Amniotic epithelial cell (primary cell): ENCODE results near the gene MAN2B2.

Source experiments
- DNase-seq: peaks from one replicate; pipeline ENCODE4 v3.0.0-alpha.2; 2010; ENCODE audit warnings: low read depth

The MAN2B2 gene

DNA sequence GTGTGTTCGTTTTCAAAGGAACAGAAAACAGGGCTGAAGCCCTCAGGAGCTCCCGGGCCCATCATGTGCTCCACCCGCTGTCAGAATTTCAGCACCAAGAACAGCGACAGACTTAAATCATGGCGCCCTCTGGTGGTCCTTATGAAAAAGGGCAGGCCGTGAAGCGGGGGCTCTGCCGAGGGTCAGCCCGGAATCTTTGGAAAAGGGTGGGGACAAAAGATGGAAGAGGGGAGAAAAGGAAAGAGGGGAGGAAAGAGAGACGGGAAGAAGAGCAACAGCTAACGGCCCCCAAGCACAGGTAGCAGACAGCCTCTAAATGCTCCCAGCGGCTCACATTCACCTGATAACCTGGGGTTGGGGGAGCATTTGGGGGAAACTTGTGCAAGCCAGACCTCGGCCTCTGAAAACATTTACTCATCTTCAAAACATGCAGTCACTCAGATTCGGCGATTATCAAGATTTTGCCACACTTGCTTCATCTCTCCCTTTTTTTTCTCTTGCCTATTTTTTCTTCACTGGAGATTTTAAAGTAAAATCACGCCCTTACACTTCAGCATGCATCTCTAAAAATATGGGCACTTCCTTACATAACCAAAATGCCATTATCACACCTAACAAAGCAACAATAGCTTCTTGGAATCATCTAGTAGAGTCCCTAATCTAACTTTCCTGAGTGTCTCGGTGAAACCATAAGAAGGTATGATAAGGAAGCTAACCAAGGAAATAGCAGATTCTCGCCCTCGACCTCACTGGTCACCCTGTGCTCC, 28.1 kb upstream of the MAN2B2 start:
- DNase-seq = peak; percentile 53

DNA sequence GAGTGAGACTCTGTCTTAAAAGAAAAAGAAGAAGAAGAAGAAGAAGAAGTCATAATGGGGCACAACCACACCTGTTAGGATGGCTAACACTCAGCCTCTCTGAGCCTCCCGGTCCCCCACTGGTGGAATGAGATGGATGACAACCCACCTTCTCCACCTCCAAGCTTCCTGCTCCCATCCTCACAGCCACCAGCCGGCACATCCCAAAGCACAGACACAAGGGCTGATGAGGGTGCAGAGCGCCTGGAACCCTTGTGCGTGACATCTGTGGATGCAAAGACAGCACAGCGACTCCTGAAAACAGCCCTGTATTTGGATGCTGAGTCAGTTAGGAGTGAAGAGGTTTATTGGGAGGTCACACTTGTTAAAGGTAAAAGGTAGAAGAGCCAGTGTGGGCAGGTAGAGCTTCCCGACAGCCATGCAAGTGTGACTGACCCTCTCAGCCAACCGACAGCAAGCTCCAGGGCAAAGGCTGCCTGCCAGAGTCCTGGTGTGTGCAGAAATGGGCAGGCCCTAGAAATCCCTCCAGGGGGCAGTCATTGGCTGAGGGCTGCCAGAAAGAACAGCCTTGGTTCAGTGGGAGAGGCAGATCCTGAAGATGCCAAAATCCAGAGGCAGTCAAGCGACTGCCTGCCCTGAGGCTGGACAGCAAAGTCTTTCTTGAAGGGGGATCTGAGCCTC, 26.6 kb upstream of the MAN2B2 start:
- DNase-seq = peak; percentile 42

DNA sequence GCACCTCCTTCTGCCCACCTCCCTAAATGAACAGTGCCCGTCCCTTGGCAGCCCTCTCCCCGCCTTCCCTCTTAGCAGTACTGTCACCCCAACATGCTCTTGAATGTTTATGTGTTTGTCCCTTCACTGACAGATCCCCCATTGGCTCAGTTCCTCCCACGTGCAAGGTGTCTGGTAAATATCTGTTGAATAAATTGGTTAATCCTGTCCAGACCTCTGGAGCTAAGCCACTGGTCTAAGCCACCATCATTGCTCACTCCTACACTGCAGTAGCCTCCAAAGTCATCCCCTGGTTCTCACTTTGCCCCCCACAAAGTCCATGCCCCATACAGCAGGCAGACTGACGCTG, 26.1 kb upstream of the MAN2B2 start:
- DNase-seq = no peak

DNA sequence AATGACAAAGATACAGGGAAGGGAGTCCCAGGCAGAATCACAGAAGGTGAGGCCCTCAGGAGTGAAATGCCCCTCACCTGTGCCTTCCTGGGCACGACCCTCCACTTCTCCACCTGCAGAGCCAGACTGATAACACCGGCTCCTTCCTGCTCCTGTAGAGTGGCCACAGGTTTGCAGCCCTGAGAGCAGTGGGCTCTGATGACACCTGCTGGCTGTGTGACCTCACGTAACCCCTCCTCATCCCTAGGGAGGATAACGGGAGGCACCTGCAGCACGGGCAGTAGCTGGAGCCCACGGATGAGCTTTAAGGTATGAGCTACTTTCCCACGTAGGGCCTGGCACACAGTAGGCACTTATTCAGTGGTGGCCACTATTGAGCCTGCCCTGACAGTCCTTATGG, 25.5 kb upstream of the MAN2B2 start:
- DNase-seq = no peak

DNA sequence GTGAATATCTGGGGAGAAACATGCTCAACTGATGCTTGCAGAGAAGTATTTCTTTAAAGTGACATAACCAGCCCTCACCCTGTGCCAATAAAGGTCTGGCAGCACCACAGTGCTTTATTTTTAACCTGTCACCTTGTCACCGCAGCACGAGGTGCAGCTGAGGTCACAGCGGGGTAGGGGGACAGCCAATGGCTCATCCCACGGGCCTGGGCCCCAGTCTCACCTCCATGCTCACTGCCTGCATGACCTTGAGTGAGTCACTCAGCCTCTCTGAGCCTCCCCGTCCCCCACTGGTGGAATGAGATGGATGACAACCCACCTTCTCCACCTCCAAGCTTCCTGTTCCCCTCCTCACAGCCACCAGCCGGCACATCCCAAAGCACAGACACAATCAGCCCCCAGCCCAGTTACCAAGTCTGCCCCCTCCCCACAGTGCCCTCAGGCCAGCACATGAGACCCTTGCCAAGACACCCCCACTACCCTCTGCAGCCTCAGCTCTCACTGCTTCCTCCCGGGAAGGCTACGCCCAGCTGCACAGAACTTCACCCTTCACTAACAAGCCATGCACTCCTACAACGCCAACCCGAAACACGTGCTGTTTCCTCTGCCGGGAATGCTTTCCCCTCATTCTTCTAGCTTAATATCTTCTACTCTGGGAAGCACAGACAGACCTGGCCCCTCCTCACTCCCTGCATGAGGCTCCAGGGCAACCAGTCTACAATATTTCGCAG, 24.9 kb upstream of the MAN2B2 start:
- DNase-seq = no peak

DNA sequence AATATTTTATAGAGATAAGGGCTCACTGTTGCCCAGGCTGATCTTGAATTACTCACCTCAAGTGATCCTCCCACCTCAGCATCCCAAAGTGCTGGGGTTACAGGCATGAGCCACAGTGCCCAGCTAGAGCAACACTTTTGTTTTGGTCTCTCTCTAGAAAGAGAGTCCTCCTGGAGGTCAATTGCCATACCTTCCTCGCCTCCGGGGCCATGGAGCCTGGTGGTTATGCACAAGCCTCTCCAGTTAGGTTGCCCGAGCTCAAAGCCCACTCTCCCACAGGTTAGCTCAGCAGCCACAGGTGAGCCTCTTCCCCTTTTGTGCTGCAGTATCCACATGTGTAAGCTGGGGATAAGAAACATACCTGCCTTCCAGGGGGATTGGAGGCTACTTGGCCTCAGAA, 24.2 kb upstream of the MAN2B2 start:
- DNase-seq = no peak

DNA sequence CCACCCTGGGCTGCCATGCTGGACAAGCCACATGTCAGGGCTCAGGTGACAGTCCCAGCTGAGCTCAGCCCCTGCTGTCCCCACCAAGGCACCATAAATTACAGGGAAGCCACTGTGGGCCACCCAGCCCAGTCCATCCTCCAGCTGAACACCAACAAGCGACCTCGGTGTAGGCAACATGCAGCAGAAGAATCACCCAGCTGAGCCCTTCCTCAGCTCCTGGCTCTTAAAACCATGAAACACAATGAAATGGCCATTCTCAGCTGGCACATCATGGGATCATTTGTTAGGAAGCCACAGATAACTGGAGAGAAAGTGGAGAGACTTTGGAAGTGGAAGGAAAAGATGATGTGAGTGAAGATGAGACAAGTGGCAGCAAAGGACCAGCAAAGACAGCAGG, 23.3 kb upstream of the MAN2B2 start:
- DNase-seq = no peak

DNA sequence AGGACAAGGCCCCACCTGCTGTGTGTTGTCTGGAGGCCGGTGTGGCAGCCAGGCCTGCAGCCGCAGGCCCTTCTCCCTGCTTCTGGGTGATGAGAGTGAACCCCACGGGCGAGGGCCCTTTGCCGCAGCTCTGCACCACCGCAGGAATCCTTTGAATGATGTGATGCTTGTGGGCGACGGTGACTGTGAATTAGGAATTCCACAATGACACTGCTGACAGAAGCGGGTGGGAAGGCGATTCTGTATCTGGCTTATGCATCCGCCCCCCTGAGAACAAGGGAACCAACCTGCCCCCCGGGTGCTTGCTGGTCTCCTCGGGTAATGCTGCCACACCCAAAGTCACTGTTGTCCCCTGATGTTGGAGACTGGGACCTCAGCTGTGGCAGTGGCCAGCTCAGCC, 19.5 kb upstream of the MAN2B2 start:
- DNase-seq = no peak

DNA sequence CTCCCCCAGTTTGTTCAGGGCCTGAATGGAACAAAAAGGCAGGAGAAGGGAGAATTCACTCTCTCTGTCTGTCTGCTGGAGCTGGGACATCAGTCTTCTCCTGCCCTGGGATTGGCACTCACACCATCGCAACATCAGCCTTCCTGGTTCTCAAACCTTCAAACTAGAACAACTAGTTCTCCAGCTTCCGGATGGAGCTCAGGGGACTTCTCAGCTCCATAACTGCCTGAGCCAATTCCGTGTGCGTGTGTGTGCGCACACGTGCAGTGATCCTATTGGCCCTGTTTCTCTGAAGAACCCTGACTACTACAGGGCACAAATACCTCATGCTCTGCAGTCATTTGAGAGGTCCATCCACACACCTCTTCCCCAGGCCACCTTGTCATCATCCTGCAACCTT, 18.7 kb upstream of the MAN2B2 start:
- DNase-seq = no peak

DNA sequence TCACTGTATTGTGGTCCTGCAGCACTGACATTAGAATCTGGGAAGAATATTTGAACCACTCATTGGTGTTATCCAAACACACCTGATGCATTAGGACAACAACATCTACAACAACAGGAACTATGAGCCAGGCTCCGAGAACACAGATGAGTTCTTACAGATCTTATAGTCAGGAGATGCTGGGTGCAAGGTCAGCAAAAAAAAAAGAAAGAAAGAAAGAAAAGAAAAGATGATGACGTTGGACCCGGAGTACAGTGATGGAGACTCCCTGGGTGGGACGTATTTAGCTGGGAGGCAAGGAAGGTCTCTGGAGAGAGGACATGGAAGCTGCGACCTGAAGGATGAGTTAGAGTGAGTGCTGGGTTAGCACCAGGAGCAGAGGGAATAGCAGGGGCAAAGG, 17.8 kb upstream of the MAN2B2 start:
- DNase-seq = no peak

DNA sequence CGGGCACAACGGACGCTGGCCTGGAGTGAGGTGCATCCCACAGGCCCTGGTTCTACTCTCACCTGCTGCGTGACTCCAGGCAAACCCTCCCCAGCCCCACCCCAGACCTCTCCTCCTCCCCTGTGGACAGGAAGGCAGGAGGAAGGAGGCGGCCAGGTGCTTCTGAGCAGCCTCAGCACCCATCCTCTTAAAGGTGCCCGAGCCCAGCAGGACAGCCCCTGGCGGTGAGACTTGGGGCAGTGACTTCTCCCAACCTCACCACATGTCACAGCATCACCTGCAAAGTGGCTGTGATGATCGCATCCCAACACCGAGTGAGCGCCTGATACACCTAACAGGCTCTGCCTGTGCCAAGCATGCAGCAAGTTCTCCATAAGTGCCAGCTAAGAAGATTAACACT, 17.1 kb upstream of the MAN2B2 start:
- no peak for DNase-seq

DNA sequence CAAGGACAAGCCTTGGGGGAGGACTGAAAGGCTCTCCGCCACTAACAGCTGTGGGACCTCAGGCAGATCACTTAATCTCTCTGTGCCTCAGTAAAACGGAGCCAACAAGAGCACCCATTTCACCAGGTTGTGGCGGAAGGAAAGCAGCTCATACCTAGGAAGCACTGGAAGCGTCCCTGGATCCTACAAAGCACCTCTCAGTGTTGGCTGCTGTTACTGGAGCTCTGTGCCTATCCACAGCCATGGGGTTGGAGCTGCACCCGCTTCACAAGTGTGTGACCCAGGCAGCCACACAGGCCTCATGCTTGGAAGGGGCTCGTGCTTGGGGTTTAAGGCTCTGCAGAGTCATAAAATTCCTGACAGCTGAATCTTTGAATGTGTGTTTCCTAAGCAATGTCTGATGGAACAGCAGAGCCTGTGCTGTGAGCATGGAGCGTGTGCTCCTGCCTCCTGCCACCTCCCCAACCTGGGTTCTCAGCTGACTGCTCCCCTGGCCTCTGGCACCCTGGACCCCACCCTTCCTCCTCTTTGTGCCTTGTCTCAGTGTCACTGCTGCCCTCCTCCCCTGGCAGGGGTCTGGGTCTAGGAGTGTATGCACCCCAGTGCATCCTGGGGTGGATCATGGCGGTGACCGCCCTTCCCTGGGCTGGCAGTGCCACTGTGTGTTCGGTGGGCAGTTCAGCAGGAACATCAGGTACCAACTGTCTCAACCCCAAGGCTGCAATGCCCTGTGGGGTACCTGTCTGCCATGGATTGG, 14.4 kb upstream of the MAN2B2 start:
- DNase-seq = peak; percentile 68

DNA sequence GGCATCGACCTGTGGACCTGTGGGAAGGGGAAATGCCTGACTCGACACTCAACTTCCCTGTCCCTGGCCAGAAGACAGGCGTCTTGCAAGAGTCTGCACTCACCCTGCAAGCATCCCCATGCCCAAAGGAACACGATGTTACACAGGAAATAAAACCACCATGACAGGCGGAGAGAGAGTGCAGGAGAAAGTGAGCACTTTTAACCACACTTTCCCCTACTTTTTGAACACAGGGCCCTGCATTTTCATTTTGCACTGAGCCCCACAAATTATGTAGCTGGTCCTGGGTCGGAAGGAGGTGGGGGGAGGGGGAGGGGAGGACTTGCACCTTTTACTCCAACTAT, 13.8 kb upstream of the MAN2B2 start:
- DNase-seq = peak; percentile 66

DNA sequence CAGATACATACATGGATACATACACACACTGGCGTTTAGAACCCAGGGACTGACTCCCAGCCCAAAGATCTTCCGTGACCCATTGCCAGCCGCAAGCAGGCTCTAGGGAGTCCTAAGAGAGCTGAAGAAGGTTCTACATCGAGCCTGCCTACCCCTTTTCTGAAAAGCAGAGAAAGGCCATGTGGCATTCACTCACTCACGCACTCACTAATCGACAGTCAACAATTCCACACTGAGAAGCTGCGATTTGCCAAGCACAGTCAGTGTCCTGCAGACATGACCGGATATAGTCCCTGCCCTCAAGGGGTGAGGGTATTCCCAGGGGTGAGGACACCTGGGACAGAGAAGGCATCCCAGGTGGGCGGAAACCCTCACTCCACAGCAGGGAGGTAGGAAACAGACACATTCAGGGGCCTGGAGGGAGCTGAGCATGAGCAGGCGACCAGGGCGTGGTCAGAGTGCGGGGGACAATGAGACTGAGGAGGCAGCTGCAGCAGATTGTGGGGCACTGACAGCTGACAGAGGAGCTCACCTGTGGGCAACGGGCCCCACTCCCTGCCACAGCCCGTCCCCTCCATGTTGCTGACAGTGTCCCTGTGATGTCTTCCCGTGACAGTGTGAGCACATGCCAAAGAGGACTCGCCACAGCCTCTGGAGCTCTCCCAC, 13.2 kb upstream of the MAN2B2 start:
- DNase-seq = peak; percentile 22

DNA sequence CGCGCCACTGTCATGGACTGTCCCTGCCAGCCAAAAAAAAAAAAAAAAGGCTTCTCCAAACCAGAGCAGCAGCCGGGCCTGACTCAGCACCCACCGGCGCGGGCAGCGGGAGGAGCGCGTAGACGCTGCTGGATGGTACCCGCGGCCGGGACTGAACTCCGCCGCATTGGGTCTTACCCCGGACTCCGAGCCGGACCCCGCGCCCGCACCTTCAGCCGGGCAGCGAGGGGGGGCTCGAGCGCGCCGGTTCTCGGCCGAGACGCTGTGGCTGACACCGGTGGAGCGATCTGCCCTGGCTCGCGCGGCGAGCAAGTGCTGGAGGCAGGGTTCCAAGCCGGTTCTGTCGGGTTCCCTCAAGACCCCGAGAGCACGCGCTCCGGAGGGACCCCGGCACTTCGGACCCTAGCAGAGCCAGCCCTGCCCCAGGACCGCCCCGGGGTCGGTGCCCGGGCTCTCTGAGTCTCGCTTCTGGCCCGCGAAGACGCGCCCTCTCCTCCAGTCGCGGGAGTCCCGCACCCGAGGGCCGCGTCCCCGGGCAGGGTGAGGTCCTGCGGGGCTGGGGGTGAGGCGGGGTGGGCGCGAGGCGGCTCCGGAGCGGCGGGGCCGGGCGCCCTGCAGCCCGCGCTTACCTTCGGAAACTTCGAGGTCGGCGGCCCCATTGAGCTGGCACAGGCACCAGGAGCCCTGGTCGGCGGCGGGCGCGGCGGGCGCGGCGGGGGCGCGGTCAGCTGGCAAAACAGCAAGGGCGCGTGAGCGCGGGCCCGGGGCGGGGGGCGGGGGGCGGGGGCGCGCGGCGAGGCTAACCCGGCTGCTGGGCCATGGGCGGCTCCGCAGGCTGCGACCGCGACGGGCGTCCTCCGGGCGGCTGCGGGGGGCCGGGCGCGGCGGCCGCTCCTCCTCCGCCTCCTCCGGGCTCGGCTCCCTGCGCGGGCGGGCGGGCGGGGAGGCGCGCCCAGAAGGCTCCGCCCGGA, 11.8 kb upstream of the MAN2B2 start:
- DNase-seq = no peak

DNA sequence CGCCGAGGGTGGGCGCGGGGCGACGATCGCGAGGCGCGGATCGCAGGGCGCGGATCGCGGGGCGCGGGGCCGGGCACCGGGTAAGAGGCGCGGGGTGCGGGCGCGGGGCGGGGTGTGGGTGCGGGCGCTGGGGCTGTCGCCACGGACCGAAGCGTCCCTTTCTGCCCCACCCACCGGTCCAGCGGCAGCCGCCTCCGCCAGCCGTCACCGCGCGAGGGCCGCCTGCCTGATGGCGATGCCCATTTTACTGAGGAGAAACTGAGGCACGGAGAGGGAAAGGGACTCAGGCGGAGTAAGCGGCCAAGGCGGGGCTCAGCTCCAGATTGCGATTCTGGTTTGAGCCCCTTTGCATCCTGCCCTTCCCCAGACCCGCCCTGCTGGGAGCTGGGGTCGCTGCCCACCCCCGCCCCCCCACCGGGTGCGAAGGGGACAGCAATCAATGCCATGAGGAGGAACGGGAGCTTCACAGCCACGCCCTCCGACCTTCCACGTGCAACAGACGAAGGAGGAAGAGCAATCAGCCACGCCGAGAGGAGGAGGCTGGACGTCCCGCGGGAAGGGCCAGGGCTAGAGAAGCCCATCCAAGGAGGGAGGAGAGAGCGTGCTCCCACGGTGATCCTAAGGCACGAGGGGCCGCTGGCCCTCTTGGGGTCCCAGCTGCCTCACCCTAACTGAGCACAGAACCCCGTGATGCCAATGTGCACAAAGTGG, 10.9 kb upstream of the MAN2B2 start:
- no peak for DNase-seq

DNA sequence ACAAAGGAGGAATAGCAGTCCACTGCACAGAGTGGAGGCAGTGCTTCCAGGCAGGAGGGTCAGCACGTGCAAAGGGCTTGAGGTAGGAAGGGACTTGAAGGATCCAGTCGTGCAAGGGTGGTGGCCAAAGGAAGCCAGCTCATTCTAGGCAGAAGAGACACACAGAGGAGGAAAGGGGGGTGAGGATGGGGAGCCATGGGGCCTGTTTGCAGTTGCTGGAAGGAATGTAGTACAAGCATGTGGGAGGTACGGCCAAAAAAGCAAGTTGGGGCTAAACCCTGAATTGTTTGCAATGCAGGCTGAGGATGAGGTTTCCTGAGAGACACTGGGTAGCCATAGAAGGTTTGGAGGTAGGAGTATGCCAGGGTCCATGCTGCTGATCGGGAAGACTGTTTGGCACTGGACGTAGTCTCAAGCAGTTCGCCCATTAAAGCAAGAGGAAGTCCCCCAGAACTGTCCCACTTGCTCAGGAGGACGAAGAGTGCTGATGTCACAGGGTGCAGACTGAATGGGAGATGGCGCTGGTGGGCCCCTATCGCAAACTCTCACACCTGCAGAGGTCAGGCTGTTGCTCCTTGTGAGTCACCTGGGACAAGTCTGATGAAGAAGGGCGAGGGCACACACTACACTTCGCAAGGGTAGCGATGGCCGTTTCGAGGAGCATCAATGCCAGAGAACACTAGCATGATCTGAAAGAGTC, 9.1 kb upstream of the MAN2B2 start:
- DNase-seq = no peak

DNA sequence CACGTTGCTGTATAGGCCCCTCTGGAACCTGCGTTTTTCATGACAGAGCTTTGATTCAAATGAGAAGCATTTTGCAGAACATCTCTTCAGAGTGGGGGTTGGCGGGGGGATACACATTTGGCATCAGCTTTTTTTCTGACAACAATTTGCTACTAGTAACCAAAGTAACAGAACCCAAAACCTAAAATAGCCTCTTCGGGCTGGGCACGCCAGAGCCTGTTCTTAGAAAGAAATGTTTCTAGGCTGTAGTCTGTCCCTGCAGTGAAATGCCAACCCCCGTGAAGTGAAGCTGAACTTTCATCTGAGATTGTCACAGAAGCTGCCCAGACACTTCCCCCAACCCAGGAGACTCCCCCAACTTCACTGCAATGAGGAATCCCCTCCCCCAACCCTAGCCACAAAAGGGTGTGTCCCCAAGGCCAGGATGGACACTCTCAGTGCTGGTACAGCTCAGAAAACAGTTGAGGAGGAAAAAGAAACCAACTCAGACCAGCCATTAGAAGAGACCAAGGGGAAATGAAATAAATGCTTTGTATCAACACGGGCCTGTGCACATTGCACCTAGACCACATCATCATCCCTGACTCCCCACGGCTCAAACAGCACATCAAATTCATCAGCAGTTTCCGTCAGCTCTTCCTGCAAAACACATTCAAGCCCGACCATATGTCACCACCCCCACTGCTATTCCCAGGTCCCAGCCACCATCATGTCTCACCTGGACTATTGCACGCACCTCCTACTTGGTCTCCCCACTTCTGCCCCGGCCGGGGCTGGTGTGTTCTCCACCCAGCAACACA, 8.4 kb upstream of the MAN2B2 start:
- no peak for DNase-seq

DNA sequence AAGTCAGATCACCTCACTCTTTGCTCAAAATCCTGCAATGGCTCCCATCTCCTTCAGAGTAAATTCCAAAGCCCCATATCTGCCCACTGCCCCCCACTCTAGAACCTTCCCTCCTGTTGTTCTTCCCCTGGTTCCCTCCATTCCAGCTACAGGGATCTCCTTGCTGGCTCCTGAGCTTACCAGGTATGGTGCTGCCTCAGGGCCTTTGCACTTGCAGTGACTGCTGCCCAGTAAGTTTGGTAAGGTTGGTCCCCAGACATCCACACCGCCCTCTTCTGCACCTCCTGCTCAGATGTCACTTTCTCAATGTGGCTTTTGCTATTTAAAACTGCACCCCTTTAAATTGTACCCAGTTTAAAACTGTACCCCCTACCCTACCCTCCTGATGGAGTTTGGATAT, 7.8 kb upstream of the MAN2B2 start:
- no peak for DNase-seq
